Panc1 (cell line): ENCODE measurements around the gene NEGR1. TPM values are rescaled to one million over a fixed set of nuclear protein-coding genes. Genes with fewer than 3 reads are reported as not detected.

Experiments used
- ATAC-seq: fragments of 200-7000 bp; cut with Tn5 transposase; 2 replicates; pipeline ENCODE4 v1.9.1; 2020; ENCODE audit warnings: mild to moderate bottlenecking, moderate library complexity
- BruUV-seq: library from RNA; stranded (reverse); fragments of 400-500 nt; replicated peaks from 2 replicates; lab custom pipeline; 2021; lab: Mats Ljungman, UMichigan
- CTCF ChIA-PET: fragments of 300-600 bp; sonication (Branson Sonifier 250); formaldehyde crosslinking; loops from one replicate; lab custom pipeline; 2022; ENCODE audit warnings: antibody characterized with exemption; lab: Charles Lee
- POLR2A ChIA-PET: fragments of 300-600 bp; sonication (Branson Sonifier 250); formaldehyde crosslinking; loops from one replicate; lab custom pipeline; 2022; ENCODE audit warnings: antibody characterized with exemption; lab: Charles Lee
- DNase-seq: peaks from one replicate; pipeline ENCODE4 v3.0.0-alpha.2; 2010; ENCODE audit warnings: low read depth, low spot score
- H3K27ac ChIP-seq: 2 replicates; pipeline ENCODE4 v1.5.1; 2011; ENCODE audit warnings: mild to moderate bottlenecking, low read length, inconsistent platforms
- H3K27me3 ChIP-seq: fragments of 200-500 bp; sonication (Bioruptor generic); 2 replicates; pipeline ENCODE4 v1.6.0; 2014; ENCODE audit warnings: low read length, inconsistent platforms; ENCODE audit not compliant: control insufficient read depth, insufficient read depth
- H3K36me3 ChIP-seq: fragments of 200-500 bp; sonication (Bioruptor generic); 2 replicates; pipeline ENCODE4 v1.5.1; 2014; ENCODE audit warnings: inconsistent platforms, mild to moderate bottlenecking, low read length, moderate library complexity; ENCODE audit not compliant: control insufficient read depth, insufficient read depth
- H3K4me1 ChIP-seq: 2 replicates; pipeline ENCODE4 v1.5.1; 2011; ENCODE audit warnings: inconsistent platforms, mild to moderate bottlenecking, low read length, moderate library complexity; ENCODE audit not compliant: control insufficient read depth, insufficient read depth
- H3K4me3 ChIP-seq, 2 experiments: 2 replicates each; pipeline ENCODE4 v1.5.1; 2011 to 2012; ENCODE audit warnings: low read depth in 2 of 2, low read length in 2 of 2, mild to moderate bottlenecking in 2 of 2, inconsistent platforms in 1 of 2, moderate library complexity in 1 of 2
- H3K9me3 ChIP-seq: fragments of 200-500 bp; sonication (Bioruptor generic); 2 replicates; pipeline ENCODE4 v1.5.1; 2014; ENCODE audit warnings: low read depth, mild to moderate bottlenecking, inconsistent platforms, low read length, moderate library complexity; ENCODE audit not compliant: control insufficient read depth, insufficient read depth
- CTCF ChIP-seq: fragments of 450-650 bp; IDR thresholded peaks from 2 replicates; pipeline ENCODE4 v1.5.1; 2017; ENCODE audit warnings: mild to moderate bottlenecking
- POLR2AphosphoS5 ChIP-seq: IDR thresholded peaks from 2 replicates; pipeline ENCODE4 v1.6.1; 2012; ENCODE audit warnings: mild to moderate bottlenecking, low read depth, low read length, moderate library complexity
- REST ChIP-seq, 2 experiments: IDR thresholded peaks; 2 replicates each; pipeline ENCODE4 v1.6.1; 2011 to 2012; ENCODE audit warnings: low read depth in 2 of 2, control low read depth in 1 of 2, low read length in 1 of 2, mild to moderate bottlenecking in 1 of 2, moderate library complexity in 1 of 2; ENCODE audit not compliant: insufficient read depth in 1 of 2
- SIN3A ChIP-seq: IDR thresholded peaks from 2 replicates; pipeline ENCODE4 v1.6.1; 2012; ENCODE audit warnings: low read depth, mild to moderate bottlenecking, low read length, moderate library complexity, borderline replicate concordance; ENCODE audit not compliant: insufficient read depth
- TCF7L2 ChIP-seq: IDR thresholded peaks from 2 replicates; pipeline ENCODE4 v1.6.1; 2011; ENCODE audit warnings: mild to moderate bottlenecking, low read depth, low read length, inconsistent platforms
- in situ Hi-C: cut with HindIII; loops from 2 replicates; pipeline ENCODE4 v1.10.0; 2016; ENCODE audit warnings: low sequenced_read_pairs, low pct_unique_long_range_greater_than_20kb
- intact Hi-C: fragments of 100-400 bp; cut with micrococcal nuclease; formaldehyde crosslinking; loops from one replicate; pipeline ENCODE4 v1.10.0; 2022; ENCODE audit not compliant: unreplicated experiment
- total RNA-seq: library from RNA; stranded (reverse); gene quantifications from one replicate; pipeline ENCODE4 v1.2.1, GENCODE V29; 2021; ENCODE audit not compliant: unreplicated experiment

Gene NEGR1
- total RNA-seq, 1 experiment from 2014 or later = 2.7 TPM

GRCh38 chr1:71634159-71634558 is 648.2 kb downstream of the NEGR1 start:
- Histone ChIP-seq H3K27ac (no peak overlapping the region), H3K27me3 (no peaks in the 10 kb centered on the region), H3K9me3 (no peaks in the 10 kb centered on the region), H3K36me3 (no peaks in the 10 kb centered on the region), H3K4me1 (no peaks in the 10 kb centered on the region), H3K4me3 (no peak overlapping the region)
- CTCF ChIA-PET = no interaction called here
- intact Hi-C loops (no loop called here), in situ Hi-C loops (no loop called here)
- TF ChIP-seq POLR2AphosphoS5 = no peak
- ATAC-seq (no peak), DNase-seq (no peak)
- POLR2A ChIA-PET = no interaction called here
- BruUV-seq = no TSS peak

- intact Hi-C loops (no loop called here), in situ Hi-C loops (no loop called here)
- ChIA-PET CTCF (no interaction called here), POLR2A (no interaction called here)
- DNase-seq = no peak
- H3K27ac ChIP-seq = no peak overlapping the region
- H3K4me1 ChIP-seq = no peaks in the 10 kb centered on the region
- H3K27me3 ChIP-seq = no peaks in the 10 kb centered on the region
- no peak for TF ChIP-seq CTCF
- TF ChIP-seq TCF7L2 = no peak
- no TSS peak for BruUV-seq
- H3K4me3 ChIP-seq = no peak overlapping the region
- no peaks in the 10 kb centered on the region for H3K36me3 ChIP-seq
- H3K9me3 ChIP-seq = no peaks in the 10 kb centered on the region
- ATAC-seq = no peak
Observed at GRCh38 chr1:71630073-71630472, 652.3 kb downstream of the NEGR1 start.

GRCh38 chr1:71625004-71625403 is 657.3 kb downstream of the NEGR1 start:
- no peaks in the 10 kb centered on the region for H3K36me3 ChIP-seq
- ATAC-seq = no peak
- no TSS peak for BruUV-seq
- no peak for DNase-seq
- no peaks in the 10 kb centered on the region for H3K9me3 ChIP-seq
- no peaks in the 10 kb centered on the region for H3K27me3 ChIP-seq
- in situ Hi-C loops (no loop called here), intact Hi-C loops (no loop called here)
- ChIA-PET POLR2A (no interaction called here), CTCF (no interaction called here)
- H3K4me3 ChIP-seq = no peak overlapping the region
- no peak for TF ChIP-seq CTCF
- TF ChIP-seq SIN3A = no peak
- TF ChIP-seq REST (IDR thresholded peaks at IDR 0.05; ENCODE audit: insufficient read depth in 1 of 2, low read depth in 2 of 2, low read length in 1 of 2) = no peak
- TF ChIP-seq TCF7L2 = no peak
- no peak for TF ChIP-seq POLR2AphosphoS5
- H3K4me1 ChIP-seq = no peaks in the 10 kb centered on the region
- no peak overlapping the region for H3K27ac ChIP-seq
